ENCODE data around the gene STUB1. TPM values are rescaled to one million over a fixed set of nuclear protein-coding genes. Genes with fewer than 3 reads are reported as not detected.

STUB1 gene
- total and polyA plus RNA-seq, 2 experiments from 2014 or later = 91.7 to 108 TPM

DNA sequence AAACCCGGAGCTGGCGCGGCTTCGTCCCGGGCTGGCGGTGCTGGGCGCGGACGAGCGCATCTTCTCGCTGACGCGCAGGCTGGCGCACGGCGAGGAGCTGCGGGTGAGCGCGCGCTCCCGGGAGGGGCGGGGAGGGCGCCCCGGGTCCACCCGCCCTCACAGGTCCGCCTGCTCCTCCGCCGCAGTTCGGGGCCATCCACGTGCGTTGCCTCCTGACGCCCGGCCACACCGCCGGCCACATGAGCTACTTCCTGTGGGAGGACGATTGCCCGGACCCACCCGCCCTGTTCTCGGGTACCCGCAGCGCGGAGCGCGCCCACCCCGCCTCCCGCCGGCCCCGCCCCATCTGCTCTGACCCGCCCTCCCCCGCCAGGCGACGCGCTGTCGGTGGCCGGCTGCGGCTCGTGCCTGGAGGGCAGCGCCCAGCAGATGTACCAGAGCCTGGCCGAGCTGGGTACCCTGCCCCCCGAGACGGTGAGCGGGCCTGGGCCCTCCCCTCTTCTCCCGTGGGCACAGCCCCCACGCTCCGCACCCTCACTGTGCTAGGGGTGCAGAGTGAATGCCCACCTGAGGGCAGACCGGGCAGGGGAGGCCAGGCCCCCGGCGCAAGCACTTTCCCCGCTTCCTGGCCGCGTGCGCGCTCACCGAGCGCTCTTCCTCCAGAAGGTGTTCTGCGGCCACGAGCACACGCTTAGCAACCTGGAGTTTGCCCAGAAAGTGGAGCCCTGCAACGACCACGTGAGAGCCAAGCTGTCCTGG lies 48.1 kb downstream of the STUB1 start:
- no peaks in the 10 kb centered on the region for H3K36me3 ChIP-seq (ENCODE audit: insufficient read depth)
- H3K9me3 Mint-ChIP-seq = no peaks in the 10 kb centered on the region
- H3K4me1 Mint-ChIP-seq = no peaks in the 10 kb centered on the region
- H3F3A ChIP-seq (replicated peaks; ENCODE audit: low read depth) = peaks cover 12% of the 10 kb centered on the region
- DNase-seq (ENCODE audit: low spot score) (peak; percentile 80), ATAC-seq (peak; percentile 39)
- H3K27me3 ChIP-seq (ENCODE audit: insufficient read depth) = peaks cover 14% of the 10 kb centered on the region; the same call in 1 of the 2 replicates
- H3K4me2 ChIP-seq = peak overlapping the region; percentile 85
- H2AFZ ChIP-seq = no peak overlapping the region
- H3K79me2 ChIP-seq (replicated peaks; ENCODE audit: insufficient read depth) = no peaks in the 10 kb centered on the region
- no peaks in the 10 kb centered on the region for H3K9me2 ChIP-seq (ENCODE audit: insufficient read depth)
- peaks cover 23% of the 10 kb centered on the region for H3K27me3 Mint-ChIP-seq (ENCODE audit: insufficient read depth, low read depth, poor library complexity)
- H3K4me3 ChIP-seq = peak overlapping the region; percentile 71
- TF ChIP-seq POLR2AphosphoS5 (IDR thresholded peaks at IDR 0.05; ENCODE audit: low read depth) = peak; percentile 67; the same call in 1 of the 2 replicates
- TF ChIP-seq EZH2 (IDR thresholded peaks at IDR 0.05; ENCODE audit: low read depth, unreplicated experiment) = no peak
- no peak for TF ChIP-seq ZNF114 (CRISPR knock-in tag; IDR thresholded peaks at IDR 0.05)
- TF ChIP-seq, protein P1, sequence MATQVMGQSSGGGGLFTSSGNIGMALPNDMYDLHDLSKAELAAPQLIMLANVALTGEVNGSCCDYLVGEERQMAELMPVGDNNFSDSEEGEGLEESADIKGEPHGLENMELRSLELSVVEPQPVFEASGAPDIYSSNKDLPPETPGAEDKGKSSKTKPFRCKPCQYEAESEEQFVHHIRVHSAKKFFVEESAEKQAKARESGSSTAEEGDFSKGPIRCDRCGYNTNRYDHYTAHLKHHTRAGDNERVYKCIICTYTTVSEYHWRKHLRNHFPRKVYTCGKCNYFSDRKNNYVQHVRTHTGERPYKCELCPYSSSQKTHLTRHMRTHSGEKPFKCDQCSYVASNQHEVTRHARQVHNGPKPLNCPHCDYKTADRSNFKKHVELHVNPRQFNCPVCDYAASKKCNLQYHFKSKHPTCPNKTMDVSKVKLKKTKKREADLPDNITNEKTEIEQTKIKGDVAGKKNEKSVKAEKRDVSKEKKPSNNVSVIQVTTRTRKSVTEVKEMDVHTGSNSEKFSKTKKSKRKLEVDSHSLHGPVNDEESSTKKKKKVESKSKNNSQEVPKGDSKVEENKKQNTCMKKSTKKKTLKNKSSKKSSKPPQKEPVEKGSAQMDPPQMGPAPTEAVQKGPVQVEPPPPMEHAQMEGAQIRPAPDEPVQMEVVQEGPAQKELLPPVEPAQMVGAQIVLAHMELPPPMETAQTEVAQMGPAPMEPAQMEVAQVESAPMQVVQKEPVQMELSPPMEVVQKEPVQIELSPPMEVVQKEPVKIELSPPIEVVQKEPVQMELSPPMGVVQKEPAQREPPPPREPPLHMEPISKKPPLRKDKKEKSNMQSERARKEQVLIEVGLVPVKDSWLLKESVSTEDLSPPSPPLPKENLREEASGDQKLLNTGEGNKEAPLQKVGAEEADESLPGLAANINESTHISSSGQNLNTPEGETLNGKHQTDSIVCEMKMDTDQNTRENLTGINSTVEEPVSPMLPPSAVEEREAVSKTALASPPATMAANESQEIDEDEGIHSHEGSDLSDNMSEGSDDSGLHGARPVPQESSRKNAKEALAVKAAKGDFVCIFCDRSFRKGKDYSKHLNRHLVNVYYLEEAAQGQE (IDR thresholded peaks at IDR 0.05; ENCODE audit: unreplicated experiment) = no peak
- no peak for TF ChIP-seq ZNF331 (CRISPR knock-in tag; IDR thresholded peaks at IDR 0.05; ENCODE audit: low read depth)
- TF ChIP-seq, protein P2, sequence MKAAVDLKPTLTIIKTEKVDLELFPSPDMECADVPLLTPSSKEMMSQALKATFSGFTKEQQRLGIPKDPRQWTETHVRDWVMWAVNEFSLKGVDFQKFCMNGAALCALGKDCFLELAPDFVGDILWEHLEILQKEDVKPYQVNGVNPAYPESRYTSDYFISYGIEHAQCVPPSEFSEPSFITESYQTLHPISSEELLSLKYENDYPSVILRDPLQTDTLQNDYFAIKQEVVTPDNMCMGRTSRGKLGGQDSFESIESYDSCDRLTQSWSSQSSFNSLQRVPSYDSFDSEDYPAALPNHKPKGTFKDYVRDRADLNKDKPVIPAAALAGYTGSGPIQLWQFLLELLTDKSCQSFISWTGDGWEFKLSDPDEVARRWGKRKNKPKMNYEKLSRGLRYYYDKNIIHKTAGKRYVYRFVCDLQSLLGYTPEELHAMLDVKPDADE (IDR thresholded peaks at IDR 0.05) = peak; percentile 38; the same call in 1 of the 2 replicates
- TF ChIP-seq STAT1 (IDR thresholded peaks at IDR 0.05; ENCODE audit: unreplicated experiment) = no peak
- TF ChIP-seq CREB1 (CRISPR knock-in tag; IDR thresholded peaks at IDR 0.05; ENCODE audit: low read depth) = no peak
- TF ChIP-seq, protein P3, sequence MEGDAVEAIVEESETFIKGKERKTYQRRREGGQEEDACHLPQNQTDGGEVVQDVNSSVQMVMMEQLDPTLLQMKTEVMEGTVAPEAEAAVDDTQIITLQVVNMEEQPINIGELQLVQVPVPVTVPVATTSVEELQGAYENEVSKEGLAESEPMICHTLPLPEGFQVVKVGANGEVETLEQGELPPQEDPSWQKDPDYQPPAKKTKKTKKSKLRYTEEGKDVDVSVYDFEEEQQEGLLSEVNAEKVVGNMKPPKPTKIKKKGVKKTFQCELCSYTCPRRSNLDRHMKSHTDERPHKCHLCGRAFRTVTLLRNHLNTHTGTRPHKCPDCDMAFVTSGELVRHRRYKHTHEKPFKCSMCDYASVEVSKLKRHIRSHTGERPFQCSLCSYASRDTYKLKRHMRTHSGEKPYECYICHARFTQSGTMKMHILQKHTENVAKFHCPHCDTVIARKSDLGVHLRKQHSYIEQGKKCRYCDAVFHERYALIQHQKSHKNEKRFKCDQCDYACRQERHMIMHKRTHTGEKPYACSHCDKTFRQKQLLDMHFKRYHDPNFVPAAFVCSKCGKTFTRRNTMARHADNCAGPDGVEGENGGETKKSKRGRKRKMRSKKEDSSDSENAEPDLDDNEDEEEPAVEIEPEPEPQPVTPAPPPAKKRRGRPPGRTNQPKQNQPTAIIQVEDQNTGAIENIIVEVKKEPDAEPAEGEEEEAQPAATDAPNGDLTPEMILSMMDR (conservative IDR thresholded peaks at IDR 0.05; ENCODE audit: low read depth in 2 of 2) = no peak
- no peak for TF ChIP-seq NANOG (IDR thresholded peaks at IDR 0.05; ENCODE audit: borderline replicate concordance)
- TF ChIP-seq, protein P4, sequence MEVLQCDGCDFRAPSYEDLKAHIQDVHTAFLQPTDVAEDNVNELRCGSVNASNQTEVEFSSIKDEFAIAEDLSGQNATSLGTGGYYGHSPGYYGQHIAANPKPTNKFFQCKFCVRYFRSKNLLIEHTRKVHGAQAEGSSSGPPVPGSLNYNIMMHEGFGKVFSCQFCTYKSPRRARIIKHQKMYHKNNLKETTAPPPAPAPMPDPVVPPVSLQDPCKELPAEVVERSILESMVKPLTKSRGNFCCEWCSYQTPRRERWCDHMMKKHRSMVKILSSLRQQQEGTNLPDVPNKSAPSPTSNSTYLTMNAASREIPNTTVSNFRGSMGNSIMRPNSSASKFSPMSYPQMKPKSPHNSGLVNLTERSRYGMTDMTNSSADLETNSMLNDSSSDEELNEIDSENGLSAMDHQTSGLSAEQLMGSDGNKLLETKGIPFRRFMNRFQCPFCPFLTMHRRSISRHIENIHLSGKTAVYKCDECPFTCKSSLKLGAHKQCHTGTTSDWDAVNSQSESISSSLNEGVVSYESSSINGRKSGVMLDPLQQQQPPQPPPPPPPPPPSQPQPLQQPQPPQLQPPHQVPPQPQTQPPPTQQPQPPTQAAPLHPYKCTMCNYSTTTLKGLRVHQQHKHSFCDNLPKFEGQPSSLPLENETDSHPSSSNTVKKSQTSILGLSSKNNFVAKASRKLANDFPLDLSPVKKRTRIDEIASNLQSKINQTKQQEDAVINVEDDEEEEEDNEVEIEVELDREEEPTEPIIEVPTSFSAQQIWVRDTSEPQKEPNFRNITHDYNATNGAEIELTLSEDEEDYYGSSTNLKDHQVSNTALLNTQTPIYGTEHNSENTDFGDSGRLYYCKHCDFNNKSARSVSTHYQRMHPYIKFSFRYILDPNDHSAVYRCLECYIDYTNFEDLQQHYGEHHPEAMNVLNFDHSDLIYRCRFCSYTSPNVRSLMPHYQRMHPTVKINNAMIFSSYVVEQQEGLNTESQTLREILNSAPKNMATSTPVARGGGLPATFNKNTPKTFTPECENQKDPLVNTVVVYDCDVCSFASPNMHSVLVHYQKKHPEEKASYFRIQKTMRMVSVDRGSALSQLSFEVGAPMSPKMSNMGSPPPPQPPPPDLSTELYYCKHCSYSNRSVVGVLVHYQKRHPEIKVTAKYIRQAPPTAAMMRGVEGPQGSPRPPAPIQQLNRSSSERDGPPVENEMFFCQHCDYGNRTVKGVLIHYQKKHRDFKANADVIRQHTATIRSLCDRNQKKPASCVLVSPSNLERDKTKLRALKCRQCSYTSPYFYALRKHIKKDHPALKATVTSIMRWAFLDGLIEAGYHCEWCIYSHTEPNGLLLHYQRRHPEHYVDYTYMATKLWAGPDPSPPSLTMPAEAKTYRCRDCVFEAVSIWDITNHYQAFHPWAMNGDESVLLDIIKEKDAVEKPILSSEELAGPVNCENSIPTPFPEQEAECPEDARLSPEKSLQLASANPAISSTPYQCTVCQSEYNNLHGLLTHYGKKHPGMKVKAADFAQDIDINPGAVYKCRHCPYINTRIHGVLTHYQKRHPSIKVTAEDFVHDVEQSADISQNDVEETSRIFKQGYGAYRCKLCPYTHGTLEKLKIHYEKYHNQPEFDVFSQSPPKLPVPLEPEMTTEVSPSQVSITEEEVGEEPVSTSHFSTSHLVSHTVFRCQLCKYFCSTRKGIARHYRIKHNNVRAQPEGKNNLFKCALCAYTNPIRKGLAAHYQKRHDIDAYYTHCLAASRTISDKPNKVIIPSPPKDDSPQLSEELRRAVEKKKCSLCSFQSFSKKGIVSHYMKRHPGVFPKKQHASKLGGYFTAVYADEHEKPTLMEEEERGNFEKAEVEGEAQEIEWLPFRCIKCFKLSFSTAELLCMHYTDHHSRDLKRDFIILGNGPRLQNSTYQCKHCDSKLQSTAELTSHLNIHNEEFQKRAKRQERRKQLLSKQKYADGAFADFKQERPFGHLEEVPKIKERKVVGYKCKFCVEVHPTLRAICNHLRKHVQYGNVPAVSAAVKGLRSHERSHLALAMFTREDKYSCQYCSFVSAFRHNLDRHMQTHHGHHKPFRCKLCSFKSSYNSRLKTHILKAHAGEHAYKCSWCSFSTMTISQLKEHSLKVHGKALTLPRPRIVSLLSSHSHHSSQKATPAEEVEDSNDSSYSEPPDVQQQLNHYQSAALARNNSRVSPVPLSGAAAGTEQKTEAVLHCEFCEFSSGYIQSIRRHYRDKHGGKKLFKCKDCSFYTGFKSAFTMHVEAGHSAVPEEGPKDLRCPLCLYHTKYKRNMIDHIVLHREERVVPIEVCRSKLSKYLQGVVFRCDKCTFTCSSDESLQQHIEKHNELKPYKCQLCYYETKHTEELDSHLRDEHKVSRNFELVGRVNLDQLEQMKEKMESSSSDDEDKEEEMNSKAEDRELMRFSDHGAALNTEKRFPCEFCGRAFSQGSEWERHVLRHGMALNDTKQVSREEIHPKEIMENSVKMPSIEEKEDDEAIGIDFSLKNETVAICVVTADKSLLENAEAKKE (CRISPR knock-in tag; IDR thresholded peaks at IDR 0.05) = no peak
- no peak for TF ChIP-seq EZH2phosphoT487 (IDR thresholded peaks at IDR 0.05; ENCODE audit: unreplicated experiment)
- TF ChIP-seq JUNB (IDR thresholded peaks at IDR 0.05; ENCODE audit: unreplicated experiment) = no peak
- no peaks in the 10 kb centered on the region for H4K20me1 ChIP-seq (replicated peaks; ENCODE audit: insufficient read depth)
- H3K27ac Mint-ChIP-seq = no peak overlapping the region
- H3K4me1 ChIP-seq (ENCODE audit: insufficient read depth) = no peaks in the 10 kb centered on the region
- peak overlapping the region; percentile 69; the same call in 2 of the 3 replicates for H3K4me3 Mint-ChIP-seq
- H3K27ac ChIP-seq (ENCODE audit: low read depth) = no peak overlapping the region
- H3K36me3 Mint-ChIP-seq (ENCODE audit: low read depth) = peaks cover 9% of the 10 kb centered on the region; the same call in 2 of the 3 replicates

All from GM23338 (cell line).